Amniotic epithelial cell (primary cell): ENCODE results near the gene CACNA2D3.

Experiments used
- DNase-seq: peaks from one replicate; pipeline ENCODE4 v3.0.0-alpha.2; 2010; ENCODE audit warnings: low read depth

CACNA2D3 gene

DNA sequence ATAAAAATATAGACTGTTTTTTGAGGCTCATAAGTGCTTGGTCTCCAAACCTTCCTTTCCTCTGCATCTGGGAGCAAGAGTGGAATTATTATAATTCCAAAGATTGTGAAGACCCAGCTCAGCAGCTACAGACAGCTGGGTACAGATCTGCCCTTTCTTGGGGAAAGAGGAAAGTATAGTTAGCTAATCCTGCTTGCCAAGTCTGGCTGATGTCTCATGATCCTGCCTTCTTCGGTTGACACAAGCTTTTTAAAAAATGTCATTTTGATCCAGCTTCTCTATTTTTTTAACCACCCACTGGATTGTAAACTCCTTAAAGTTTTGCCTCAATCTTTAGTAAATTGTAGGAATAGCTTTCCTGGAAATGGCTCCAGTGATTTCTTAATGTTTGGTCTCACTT, 624.4 kb downstream of the CACNA2D3 start:
- DNase-seq: no peak

DNA sequence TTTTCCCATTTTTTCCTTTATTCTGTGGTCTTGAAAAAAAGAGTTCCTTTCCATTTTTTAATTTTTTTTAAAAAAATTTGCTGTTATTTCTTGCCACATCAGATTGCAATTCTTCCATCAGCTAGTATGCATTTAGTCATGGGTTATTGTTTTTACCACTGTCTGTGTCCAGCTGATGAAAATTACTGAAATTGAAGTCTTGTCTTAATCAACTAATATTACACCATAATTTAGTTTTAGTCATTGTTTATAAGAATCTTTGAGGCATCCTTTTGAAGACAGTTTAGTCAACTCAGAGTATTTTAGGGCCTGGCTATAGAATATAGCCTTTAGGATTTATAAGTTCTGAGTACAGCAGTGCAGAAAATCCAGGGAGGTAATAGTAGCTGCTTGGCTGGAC, 633.4 kb downstream of the CACNA2D3 start:
- DNase-seq: no peak

DNA sequence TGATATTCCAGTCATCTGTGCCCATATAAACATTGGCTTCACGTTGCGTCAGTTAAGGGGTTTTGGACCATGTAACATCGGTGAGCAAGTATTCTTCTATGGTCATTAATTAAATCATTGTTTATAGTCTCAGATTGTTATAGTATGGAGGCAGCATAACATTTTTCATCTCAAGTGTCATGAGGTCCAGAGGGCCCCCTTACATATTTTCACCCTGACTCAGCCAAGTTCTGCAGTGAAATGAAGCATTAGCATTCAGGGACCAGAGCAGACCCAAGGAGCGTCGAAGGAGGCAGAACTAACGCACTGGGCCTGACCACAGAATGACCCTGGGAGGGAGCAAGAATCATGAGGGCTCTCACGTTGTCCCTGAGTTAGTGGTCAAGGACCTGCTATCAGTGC, 634.0 kb downstream of the CACNA2D3 start:
- DNase-seq: peak; percentile 1

DNA sequence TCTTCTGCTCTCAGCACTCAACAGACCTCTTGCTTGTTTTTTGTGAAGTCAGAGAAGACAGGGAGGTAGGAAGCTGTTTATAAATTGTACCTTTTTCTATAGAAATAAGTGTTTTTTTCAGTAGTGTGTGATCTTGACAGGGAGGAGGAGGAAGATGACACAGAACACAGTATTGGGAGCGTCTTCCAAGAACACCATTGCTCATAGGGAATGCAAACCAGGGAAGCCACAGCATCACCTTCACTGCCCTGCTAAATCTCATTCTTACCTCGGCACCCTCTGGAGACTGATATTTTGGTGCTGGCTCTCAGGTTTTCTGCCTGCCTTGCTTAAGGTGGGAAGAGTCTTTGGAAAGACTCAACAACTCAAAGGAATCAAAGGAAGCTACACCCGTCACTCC, 636.1 kb downstream of the CACNA2D3 start:
- no peak for DNase-seq

DNA sequence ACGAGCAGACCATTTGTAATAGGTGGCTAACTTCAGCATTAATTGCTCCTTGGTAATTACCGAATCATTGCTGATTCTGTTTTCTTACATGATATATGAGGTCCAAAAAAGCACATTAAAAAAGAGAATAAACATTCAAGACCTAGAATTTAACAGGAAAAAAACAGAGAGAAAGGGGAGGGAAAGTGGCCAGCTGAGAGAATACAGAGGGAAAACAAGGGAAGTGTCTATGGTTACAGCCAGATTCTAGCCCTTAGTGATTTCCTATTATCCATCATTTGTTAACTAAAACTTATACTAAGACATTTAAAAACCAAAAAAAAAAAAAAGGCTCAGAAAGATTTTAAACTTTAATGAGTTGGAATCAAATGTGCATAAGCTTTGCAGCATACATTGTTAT, 636.8 kb downstream of the CACNA2D3 start:
- no peak for DNase-seq

DNA sequence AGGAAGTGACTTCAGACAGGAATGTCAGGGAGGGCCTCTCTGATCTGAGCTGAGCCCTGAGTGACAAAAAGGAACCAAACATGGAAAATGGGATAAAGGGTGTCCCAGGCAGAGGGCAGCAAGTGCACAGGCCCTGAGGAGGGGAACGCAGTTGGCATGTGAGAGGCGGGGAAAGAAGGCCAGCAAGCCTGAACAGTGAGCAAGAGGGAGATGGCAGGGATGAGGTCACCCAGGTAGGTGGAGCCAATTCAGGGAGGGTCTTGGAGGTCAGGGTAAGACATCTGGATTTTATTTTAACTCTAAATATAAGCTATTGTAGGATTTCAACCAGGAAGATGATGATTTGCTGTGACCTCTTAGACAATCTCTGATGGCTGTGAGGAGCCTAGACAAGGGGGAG, 637.8 kb downstream of the CACNA2D3 start:
- DNase-seq: no peak

DNA sequence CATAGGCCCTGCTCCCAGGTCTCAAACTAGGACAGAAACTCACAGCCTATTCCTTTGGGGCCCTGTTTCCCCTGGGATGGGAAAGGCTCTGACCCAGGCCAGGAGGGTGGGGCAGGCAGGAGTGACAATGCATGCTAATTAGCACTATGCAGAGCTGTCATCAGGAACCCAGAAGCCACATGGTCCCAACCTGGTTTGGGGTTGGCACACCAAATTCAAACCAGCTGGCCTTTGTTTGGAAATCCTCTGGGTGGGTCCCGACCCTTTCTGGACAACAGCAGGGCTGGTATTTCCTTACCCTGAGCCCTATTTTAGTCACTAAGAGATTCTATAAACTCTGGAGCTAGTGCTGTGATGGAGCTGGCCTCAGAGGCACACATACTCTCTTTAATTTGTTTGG, 639.3 kb downstream of the CACNA2D3 start:
- no peak for DNase-seq

DNA sequence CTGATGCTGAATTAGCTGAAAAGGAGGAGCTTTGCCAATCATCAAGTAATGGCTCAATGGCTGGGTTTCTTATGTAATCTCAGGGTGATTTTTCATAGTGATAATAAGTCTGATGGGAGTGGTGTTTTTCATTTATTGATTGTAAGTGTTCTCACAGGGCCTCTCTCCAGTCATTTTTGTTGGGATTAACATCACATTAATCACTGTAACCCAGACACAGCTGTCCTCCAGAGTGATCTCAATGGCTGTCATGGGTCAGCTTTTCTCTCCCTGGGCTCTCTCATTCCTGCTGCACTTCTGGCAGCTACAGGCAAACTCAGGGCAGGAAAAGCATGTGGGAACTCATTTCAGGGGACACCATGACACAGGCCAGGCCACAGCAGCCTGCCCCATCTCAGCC, 642.6 kb downstream of the CACNA2D3 start:
- no peak for DNase-seq

DNA sequence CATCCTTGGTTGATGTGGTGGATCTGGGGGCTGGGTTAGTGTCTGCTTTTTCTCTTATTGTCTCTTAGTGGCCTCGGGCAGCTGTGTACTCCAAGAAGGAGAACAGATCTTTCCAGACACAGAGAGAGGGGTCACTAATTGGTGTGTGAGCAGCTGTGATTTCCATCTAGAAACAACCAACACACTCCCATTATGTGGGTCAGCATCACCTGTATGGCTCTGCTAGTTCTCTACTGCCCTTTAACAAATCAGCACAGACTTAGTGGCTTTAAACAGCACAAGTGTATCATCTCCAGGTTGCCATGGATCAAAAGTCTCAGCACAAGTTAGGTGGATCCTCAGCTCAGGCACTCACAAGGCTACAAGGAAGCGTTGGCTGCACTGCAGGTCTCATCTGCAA, 648.7 kb downstream of the CACNA2D3 start:
- no peak for DNase-seq

DNA sequence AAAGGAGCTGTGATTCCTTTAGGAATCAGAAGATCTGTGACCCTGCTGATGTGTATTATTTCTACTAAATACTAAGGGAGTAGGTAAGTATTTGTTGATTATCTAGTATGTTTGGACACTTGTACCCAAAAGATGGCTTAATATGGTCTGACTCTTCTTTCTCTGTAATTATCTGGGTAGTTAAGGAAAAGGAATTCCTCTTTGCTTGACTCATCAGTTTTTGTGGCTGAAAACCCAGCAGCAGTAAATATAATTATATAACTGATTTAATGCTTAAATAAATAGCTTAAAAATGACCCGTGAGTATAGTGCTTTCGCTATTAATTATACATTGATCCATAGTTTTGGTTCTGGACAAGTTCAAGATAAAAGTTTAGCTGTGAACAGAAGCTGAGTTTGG, 649.7 kb downstream of the CACNA2D3 start:
- no peak for DNase-seq

DNA sequence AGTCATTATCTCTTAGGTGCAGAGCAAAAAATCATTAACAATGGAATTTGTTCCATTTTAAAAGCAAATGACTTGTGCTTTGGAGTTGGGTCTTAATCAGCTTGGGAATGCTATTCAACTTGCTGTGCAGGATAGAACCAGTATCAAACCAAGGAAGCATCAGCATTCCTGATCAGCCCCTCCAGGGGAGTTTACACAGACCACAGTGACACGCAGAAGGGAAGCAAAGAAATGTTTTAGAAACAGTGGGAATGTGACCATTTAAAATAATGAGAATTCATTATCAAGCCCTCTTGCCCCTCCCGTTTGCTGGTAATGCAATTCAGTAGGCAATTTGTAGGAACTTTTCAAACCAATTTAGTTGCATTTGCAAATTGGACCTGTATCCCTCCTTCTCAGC, 650.4 kb downstream of the CACNA2D3 start:
- no peak for DNase-seq

DNA sequence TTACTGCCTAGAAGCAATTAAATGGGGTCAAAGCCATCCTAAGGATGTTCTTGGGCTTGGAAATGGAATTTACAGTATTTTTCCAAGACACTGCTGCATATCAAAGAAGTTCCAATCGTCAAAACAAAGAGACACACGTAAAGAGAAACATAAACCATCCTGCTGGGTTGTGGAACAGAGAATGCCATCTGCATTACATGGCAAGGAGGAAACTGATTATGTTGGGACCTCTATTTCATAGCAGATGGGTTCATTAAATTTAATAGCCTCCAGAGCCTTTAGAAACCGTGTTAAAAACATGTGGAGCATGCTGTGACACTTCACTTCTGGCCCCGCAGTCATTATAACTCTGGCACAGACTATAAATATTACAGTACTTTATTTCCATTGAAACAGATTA, 650.9 kb downstream of the CACNA2D3 start:
- DNase-seq: no peak

DNA sequence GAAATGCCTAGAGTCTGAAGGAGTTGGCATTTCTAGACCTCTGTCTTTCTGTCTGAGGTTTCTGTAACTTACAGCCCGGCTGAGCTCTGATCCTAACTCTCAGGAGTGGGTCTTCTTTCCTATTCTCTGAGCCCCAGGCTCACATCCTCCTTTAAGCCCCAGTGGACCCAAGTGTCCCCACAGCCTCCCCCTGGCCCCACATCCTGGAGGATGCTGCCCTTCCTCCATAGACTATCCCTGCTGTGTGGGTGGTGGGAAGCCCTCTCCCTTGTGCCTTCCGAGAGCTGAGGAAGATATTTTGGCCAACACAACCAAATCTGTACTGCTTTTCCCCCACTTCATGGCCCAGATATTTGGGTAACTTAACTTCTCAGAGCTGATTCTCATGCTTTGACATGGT, 654.2 kb downstream of the CACNA2D3 start:
- DNase-seq: no peak

DNA sequence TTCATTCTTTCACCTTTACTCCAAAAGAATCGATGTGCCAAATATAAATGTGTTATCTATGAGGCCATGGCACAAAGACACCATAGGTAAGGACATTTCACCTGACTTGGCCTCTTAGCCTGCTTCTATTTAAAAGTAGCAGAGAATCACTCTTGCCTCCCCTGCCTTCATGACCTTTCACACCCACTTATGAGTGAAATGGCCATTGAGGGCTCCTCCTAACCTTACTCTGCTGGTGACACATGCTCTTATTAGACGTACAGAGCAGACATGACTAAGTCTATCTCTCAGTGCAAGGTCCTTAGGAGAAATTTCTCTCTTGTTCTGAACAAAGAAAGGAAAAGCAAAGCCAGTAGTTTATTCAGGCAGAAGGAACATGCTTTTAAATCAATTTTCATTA, 654.8 kb downstream of the CACNA2D3 start:
- DNase-seq: no peak

DNA sequence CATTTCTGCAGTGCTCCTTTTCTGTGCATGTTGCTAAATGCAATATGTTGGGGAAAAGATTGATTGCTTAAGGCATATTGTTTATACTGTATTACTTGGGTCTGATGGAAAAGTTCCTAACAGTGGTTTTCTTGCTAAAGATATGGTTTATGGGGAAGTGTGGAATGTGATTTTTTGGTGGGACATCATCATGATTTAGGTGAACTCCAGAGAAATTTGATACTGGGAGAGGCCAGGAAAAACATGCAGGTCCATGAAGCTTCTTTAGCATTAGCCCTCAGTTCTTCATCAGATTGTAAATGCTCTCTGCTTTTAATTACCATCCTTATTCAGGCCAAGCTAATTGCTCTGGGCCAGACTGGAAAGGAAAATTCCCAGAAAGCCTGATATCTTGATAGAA, 658.0 kb downstream of the CACNA2D3 start:
- no peak for DNase-seq

DNA sequence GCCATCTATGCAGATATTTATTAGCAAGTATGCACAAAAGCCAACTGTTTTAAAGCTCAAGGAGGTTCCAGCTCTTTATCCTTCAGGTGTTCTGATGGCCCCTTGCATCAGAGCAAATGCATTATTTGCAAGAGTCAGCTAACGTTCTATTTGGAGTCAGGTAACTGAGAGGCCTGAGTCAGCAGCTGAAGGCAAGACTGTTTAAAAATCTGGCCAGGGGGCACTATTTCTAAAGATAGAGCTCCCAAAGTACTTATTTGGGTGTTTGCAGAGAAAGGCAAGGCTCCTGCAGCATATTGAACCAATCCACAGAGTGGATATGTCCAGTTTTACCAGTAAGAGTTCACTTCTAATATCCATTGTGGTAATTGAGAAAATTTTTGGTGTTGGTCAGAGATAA, 659.4 kb downstream of the CACNA2D3 start:
- DNase-seq: no peak

DNA sequence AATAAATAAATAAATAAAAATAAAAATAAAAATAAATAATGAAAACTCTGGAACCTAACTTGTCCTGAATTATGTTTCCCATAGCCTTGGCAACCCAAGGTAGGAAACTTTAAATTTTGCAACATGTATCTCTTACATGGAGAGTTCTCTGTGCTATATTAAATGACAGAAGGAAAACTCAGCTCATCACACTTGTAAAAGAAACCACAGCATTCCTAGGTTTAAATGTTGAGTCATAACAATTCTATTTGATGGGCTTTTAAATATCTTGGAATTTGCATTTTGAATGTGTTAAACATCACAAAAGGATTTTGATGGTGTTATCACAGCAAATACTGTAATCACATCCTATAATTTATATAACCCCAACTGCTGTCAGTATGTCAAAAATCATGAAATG, 661.3 kb downstream of the CACNA2D3 start:
- DNase-seq: no peak

DNA sequence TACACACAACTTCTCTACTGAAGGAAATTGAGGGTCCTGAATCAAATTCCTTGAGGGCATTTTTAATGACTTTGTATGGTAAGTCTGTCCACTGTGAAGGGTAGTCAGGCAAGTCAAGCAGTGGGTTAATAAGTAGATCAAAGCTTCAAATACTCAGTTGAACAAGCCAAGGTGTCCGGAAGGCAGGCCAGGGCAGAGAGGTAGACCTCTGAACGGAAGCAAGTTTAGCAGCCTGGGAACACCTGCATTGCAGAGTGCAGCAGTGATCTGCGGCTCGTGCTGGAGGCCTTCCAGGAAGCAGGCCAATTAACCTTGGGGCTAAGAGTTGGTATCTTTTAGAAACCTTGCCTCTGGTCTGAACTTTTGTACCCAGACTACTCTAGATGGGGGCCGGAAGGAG, 661.7 kb downstream of the CACNA2D3 start:
- DNase-seq: no peak

DNA sequence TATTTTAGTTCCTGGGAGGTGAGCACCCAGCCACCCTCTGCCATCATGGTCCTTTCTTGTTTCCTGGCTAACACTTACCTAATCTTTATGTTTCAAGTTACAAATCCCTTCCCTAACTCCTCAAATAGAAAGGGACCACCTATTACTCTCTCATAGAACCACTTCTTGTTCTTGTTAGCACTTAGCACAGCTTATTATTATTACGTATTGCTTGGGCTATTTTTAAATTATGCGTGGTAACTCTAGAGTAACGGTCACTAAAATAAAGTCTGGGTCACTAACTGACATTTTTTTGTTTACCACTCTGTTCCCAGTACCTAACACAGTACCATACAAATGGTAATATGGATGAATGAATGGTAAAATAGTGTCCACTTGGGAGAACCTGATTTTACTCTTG, 663.6 kb downstream of the CACNA2D3 start:
- DNase-seq: no peak

DNA sequence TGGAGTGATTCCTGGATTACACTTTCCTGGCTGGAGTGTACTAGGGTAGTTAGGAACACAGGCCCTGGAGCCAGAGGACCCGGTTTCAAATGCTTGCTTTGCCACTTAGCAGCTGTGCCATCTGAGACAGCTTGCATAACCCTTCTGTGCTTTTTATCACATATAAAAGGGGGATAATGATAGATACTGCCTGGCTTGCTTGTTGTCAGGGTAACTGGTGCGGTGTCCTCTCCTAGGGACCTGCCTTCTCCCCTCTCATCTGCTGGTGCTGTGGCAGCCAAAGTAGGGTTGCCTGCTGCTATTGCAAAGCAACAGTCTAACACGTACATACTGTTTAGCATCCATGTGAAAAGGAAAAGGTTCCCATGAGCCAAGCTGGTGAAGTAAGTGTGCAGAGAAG, 667.7 kb downstream of the CACNA2D3 start:
- no peak for DNase-seq

DNA sequence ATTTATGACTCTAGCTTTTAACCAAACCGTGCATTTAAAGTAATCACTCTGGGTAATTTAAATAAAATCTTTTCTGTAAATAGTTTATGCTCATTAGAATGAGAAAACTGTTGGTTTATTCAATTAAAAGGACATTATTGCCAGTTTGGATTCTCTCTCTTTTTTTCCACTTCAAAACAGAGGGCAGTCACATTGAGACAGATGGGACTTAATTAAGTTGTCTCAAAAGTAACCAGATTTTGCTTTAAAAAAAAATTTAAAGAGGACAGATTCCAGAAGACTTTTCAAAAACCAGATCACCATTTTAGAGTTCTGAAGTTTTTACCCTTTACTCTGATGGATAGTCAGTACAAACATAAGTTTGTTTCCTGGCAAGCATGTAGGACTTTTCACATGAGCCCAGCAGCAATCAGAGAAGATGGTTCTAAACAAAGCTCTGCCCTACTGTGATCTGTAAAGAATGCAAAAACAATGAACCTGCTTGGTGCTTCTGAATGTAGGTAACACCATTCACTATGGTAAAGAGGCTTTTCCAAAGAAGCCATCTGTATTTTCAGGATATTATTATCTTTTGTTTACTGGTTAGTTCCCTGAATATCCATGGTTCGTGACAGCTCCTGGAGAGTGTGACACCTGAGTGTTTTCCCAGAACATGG, 669.3 kb downstream of the CACNA2D3 start:
- DNase-seq: no peak

DNA sequence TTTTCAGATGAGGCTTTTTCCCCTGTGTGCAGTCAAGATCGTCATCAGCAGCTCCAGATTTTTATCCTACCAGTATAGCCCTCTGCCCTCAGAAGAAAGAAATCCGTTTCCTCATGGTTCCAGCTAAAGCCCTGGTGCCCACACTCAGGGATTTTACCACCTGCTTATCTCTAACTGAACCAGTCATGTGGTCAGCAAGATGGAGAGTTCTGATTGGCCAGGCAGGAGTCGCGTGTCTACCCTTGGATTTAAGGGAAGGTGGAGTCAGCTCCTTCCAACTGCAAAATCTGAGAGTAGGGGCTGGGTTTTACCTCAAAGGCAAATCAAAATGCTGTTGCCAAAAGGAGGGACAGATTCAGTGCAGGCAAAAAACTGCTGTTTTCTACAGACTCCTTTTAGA, 670.2 kb downstream of the CACNA2D3 start:
- no peak for DNase-seq

DNA sequence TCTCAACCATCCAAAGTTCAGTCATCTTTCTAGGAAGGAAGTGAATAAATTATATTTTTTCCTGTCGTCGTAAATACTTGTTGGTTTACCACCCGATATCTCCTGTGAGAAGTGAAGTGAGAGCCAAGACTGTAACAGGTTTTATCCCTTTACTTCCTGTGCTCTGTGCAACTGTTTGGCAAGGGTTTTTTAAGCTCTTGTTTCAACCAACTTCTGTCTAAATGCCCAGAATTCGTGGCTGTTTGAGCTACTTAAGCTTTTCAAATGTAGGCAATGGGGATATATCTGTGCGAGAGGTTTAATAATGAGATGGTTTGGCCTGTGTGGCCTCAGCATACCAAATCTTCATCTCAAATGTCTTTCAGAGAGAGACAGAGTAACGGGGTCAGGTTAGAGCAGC, 670.8 kb downstream of the CACNA2D3 start:
- no peak for DNase-seq

DNA sequence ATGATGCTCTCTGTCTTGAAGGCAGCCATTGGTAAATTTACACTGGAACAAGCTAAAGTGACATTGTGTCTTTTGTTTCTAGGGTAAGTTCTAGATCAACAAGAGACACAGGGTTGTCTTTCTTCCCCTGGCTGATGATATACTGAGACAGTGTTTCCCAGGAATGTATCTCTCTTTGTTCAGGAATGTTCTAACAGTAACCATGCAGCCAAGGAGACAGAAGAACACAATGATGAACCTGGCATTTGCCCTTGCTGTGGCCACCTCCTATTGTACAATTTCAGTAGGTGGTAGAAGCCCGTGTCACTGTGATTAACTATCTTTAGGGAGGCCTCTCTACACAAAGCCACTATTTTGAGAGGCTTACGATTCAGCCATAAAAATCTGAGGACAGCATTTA, 674.8 kb downstream of the CACNA2D3 start:
- no peak for DNase-seq

DNA sequence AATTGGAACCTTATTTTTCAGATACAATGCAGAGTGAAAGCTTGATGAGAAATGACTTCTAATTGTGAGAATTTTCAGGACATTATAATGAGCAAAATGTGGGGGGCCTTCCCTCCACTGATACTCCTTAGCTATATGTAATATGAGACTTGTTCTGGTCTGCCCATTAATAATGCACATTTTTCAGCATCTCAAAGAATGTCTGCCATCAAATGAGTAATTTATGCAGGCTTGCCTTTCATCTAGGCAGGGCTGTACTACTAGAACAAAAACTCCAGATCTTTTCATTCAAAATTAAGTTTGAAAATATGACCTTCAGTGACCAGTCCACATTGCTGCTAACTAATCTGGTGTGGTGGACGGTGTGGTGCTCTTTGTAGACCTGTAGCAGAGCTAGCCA, 678.1 kb downstream of the CACNA2D3 start:
- DNase-seq: no peak
